Tibial nerve (tissue), 3 donors: ENCODE results near the gene TTC23.

Source experiments
- CTCF ChIP-seq, 5 experiments: fragments of 200-600 bp in 3 of 5; fragments of 450-650 bp in 2 of 5; sonication (generic) in 3 of 5; IDR thresholded peaks; one replicate each; pipeline ENCODE4 v1.5.1; 2016 to 2019; ENCODE audit warnings: antibody characterized with exemption in 5 of 5, mild to moderate bottlenecking in 3 of 5, moderate library complexity in 2 of 5
- POLR2A ChIP-seq, 2 donors: fragments of 450-650 bp; IDR thresholded peaks; one replicate each; pipeline ENCODE4 v1.6.1; 2017; ENCODE audit warnings: antibody characterized with exemption in 2 of 2, mild to moderate bottlenecking in 2 of 2, moderate library complexity in 2 of 2

- TF ChIP-seq POLR2A (IDR thresholded peaks at IDR 0.05) (no peak), CTCF (IDR thresholded peaks at IDR 0.05) (no peak)
Measured at GRCh38 chr15:99239545-99240198, 9.7 kb downstream of the TTC23 start.
